Mesangial cell (primary cell): ENCODE measurements around the gene INSM1. TPM values are rescaled to one million over a fixed set of nuclear protein-coding genes. Genes with fewer than 3 reads are reported as not detected.

ENCODE experiments used
- total RNA-seq: library from RNA; depleted of rRNA; stranded (reverse); fragments of >200 nt; gene quantifications from 2 replicates; pipeline ENCODE4 v1.2.3, GENCODE V29; 2015

Gene INSM1, protein sequence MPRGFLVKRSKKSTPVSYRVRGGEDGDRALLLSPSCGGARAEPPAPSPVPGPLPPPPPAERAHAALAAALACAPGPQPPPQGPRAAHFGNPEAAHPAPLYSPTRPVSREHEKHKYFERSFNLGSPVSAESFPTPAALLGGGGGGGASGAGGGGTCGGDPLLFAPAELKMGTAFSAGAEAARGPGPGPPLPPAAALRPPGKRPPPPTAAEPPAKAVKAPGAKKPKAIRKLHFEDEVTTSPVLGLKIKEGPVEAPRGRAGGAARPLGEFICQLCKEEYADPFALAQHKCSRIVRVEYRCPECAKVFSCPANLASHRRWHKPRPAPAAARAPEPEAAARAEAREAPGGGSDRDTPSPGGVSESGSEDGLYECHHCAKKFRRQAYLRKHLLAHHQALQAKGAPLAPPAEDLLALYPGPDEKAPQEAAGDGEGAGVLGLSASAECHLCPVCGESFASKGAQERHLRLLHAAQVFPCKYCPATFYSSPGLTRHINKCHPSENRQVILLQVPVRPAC
- total RNA-seq, result not detected in 2 replicates

DNA sequence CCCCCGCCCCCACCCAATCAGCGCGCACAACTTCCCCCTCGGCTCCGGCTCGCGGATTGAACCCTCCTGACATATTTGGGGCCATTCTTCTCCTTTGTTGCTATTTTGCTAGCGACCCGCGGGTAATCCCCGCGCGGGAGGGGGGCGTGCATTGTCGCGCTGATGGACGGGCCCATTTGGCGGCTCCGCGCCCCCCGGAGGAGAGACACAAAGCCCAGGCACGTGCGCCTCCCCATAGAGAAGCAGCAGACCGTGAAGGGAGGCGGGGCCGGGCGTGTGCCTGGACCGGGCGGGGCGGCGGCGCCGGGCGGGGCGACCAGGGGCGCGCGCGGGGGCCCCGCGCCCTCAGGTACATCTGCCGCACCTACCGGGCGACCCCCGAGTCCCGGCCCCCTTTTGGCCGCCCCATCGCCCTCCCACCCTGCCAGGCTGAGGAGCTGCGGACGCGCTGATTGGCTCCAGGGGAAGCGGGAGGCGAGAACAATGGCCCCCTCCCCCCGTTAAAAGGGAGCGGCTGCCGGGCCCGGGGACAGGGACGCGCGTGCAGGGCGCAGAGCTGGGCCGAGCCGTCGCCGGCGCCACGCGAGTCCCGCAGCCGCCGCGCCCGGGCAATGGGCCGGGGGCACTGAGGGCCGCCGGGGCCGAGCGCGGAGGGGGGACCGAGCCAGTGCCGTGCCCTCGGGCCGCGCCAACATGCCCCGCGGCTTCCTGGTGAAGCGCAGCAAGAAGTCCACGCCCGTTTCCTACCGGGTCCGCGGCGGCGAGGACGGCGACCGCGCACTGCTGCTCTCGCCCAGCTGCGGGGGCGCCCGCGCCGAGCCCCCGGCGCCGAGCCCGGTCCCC is at the start of gene INSM1:
INSM1 (plus strand) TSS at position 530 of the 843 bp plus-strand sequence; CDS start at position 694, 164 bp downstream.

